Activated naive CD4-positive, alpha-beta T cell treated with anti-CD3 and anti-CD28 coated beads, Interleukin-2, amount 10 ng/mL, durations not matched to agents 7 days and 5 days (primary cell): Measurements from ENCODE around the gene NENF.

ENCODE experiments used
- CTCF ChIA-PET: fragments of 350-600 bp; sonication (Branson Sonifier 250); formaldehyde crosslinking; loops from one replicate; lab custom pipeline; 2021; ENCODE audit warnings: antibody characterized with exemption; lab: Charles Lee
- DNase-seq: peaks from one replicate; pipeline ENCODE4 v3.0.0-alpha.2; 2020
- H3K27ac Mint-ChIP-seq: one replicate; pipeline ENCODE4 v1.8.0; 2021; ENCODE audit warnings: mild to moderate bottlenecking, moderate library complexity, mixed read lengths
- H3K27me3 Mint-ChIP-seq: one replicate; pipeline ENCODE4 v1.8.0; 2021; ENCODE audit warnings: mild to moderate bottlenecking, mixed read lengths
- H3K36me3 Mint-ChIP-seq: one replicate; pipeline ENCODE4 v1.8.0; 2021; ENCODE audit warnings: mixed read lengths
- H3K4me1 Mint-ChIP-seq: one replicate; pipeline ENCODE4 v1.8.0; 2021; ENCODE audit warnings: mixed read lengths
- H3K4me3 Mint-ChIP-seq: one replicate; pipeline ENCODE4 v1.8.0; 2021; ENCODE audit warnings: mild to moderate bottlenecking, moderate library complexity, mixed read lengths
- H3K9me3 Mint-ChIP-seq: one replicate; pipeline ENCODE4 v1.8.0; 2021; ENCODE audit warnings: mixed read lengths

NENF gene

DNA sequence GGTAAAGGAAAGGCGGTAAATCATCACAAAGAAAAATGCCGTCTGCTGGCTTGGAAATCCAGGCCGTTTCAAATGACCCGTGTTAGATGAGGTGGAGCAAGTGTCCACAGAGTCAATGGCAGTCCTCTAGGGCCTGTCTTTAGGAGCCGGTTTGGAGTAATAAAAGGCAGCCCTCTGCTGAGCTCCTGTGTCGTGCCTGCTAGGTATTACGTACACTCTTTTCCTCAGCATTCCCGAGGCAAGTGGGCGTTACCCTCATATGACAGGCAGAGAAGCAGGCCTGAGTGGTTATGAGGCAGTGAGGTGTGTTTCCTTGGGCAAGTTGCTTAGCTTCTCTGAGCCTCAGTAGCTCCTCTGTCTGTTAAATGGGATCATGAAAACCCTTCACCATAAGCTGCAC, 7.7 kb downstream of the NENF start:
- Mint-ChIP-seq H3K36me3 (no peaks in the 10 kb centered on the region), H3K9me3 (no peaks in the 10 kb centered on the region), H3K4me1 (no peaks in the 10 kb centered on the region), H3K27ac (no peak overlapping the region), H3K4me3 (no peak overlapping the region), H3K27me3 (no peaks in the 10 kb centered on the region)
- no peak for DNase-seq
- CTCF ChIA-PET, result interaction anchor here (1.4 to 3.6 kb wide), 2 partner anchors 10 to 17 kb away, joined by 3 to 24 read pairs; no protein-coding TSS in a partner anchor

DNA sequence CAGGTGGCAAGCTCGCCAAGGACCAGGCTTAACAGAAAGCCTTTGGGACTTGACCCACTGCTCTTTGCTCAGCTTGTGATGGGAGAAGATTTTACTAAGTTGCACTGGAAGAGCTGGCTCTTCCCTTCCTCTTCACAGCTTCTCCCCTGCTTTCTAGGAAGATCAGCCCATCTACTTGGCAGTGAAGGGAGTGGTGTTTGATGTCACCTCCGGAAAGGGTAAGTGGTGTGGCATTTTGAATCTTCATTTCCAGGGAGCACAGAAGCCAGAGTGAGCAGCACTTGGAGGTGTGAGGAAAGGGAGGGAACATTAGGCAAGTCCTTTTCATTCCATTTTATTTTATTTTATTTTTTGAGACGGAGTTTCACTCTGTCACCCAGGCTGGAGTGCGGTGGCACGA, 9.7 kb downstream of the NENF start:
- no peaks in the 10 kb centered on the region for H3K4me1 Mint-ChIP-seq
- no peak for DNase-seq
- no peak overlapping the region for H3K4me3 Mint-ChIP-seq
- no peaks in the 10 kb centered on the region for H3K9me3 Mint-ChIP-seq
- H3K27ac Mint-ChIP-seq, result no peak overlapping the region
- CTCF ChIA-PET, result interaction anchor here (3.6 kb wide), 1 partner anchor 15 kb away, joined by 24 read pairs; no protein-coding TSS in a partner anchor
- no peaks in the 10 kb centered on the region for H3K27me3 Mint-ChIP-seq
- H3K36me3 Mint-ChIP-seq, result no peaks in the 10 kb centered on the region

GRCh38 chr1:212446333-212446732, 13.6 kb downstream of the NENF start:
- CTCF ChIA-PET, result interaction anchor here (1.3 to 1.7 kb wide), 2 partner anchors 9 to 11 kb away, joined by 3 to 5 read pairs; no protein-coding TSS in a partner anchor
- Mint-ChIP-seq H3K9me3 (no peaks in the 10 kb centered on the region), H3K27ac (no peak overlapping the region), H3K4me3 (no peak overlapping the region), H3K4me1 (no peaks in the 10 kb centered on the region), H3K27me3 (no peaks in the 10 kb centered on the region), H3K36me3 (no peaks in the 10 kb centered on the region)
- DNase-seq, result no peak

GRCh38 chr1:212447478-212447877, 14.8 kb downstream of the NENF start:
- DNase-seq, result no peak
- no peaks in the 10 kb centered on the region for H3K4me1 Mint-ChIP-seq
- no peak overlapping the region for H3K27ac Mint-ChIP-seq
- no peak overlapping the region for H3K4me3 Mint-ChIP-seq
- H3K36me3 Mint-ChIP-seq, result no peaks in the 10 kb centered on the region
- H3K9me3 Mint-ChIP-seq, result no peaks in the 10 kb centered on the region
- CTCF ChIA-PET, result interaction anchor here (1.7 kb wide), 1 partner anchor 8 kb away, joined by 5 read pairs; no protein-coding TSS in a partner anchor
- H3K27me3 Mint-ChIP-seq, result no peaks in the 10 kb centered on the region

DNA sequence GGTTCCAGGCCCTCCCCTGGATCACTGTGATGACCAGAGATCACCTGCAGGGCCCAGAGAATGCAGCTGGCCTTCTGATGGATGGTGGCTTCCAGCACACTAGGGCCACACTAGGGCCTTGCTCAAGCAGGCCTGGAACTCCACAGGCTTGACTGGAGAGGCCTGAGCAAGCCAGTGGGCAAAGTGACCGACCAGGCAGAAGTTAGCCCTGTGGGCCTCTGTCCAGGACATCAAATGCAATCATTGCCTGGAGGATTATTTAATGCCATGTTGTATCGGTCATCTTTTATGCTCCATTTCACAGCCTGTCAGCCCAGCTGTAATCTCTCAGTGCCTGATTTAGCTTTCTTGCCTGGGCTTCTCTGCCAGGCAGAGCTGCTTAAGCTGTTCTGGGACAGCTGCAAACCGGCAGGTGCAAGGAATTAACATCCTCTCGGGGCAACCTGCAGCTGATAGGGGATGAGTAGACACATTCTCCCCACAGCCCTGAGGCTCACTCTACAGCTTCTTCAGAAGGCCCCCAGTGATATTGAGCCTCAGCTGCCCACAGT, 17.7 kb downstream of the NENF start:
- CTCF ChIA-PET, result interaction anchor here (0.8 to 1.4 kb wide), 3 partner anchors 10 to 769 kb away, joined by 3 to 4 read pairs (median 3); no protein-coding TSS in a partner anchor
- DNase-seq, result no peak
- no peaks in the 10 kb centered on the region for H3K36me3 Mint-ChIP-seq
- H3K4me1 Mint-ChIP-seq, result no peaks in the 10 kb centered on the region
- H3K27me3 Mint-ChIP-seq, result no peaks in the 10 kb centered on the region
- H3K9me3 Mint-ChIP-seq, result no peaks in the 10 kb centered on the region
- no peak overlapping the region for H3K4me3 Mint-ChIP-seq
- no peak overlapping the region for H3K27ac Mint-ChIP-seq

GRCh38 chr1:212451416-212452322, 18.9 kb downstream of the NENF start:
- H3K36me3 Mint-ChIP-seq, result no peaks in the 10 kb centered on the region
- peaks cover 1% of the 10 kb centered on the region for H3K27me3 Mint-ChIP-seq
- CTCF ChIA-PET, result interaction anchor here (0.6 to 1.1 kb wide), 6 partner anchors 10 to 771 kb away, joined by 3 to 4 read pairs (median 3); no protein-coding TSS in a partner anchor
- H3K4me3 Mint-ChIP-seq, result no peak overlapping the region
- H3K4me1 Mint-ChIP-seq, result no peaks in the 10 kb centered on the region
- no peak for DNase-seq
- H3K27ac Mint-ChIP-seq, result no peak overlapping the region
- no peaks in the 10 kb centered on the region for H3K9me3 Mint-ChIP-seq

DNA sequence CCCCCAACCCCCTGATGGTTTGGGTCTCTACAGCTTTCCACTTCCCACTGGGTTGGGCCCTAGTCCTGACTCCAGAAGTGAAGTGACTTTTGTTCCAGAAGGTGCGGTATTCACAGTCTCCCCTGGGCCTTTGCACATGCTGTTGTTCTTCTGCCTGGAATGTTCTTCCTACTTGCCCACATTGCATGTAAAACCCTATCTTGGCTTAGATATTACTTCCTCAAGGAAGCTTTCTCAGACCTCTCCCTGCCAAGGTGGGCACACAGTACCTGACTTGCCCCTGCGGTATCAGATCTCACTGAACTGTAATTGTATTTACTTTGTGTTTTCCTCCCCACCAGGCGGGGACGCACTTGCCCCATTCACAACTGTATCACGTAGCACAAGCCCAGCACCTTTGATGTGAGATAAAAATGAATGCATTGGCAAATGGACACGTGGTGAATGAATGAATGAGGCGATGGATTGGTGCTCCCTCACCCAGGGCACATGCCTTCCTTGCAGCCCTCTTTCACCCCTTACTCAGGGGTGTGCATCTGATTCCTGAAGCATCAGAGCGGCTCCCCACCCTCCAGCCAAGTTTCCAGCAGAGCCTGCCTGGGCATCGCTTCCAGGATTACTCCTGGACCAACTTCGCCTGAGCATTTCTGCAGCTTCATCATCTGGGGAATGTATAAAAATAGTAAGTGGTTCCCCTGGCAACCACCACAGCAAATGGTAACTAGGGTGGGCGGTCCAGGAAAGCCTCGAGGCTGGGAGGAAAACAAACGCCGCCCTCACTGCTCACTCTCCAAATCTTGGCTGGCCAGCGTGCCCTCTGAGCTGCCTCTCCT, 19.8 kb downstream of the NENF start:
- Mint-ChIP-seq H3K36me3 (no peaks in the 10 kb centered on the region), H3K9me3 (no peaks in the 10 kb centered on the region), H3K4me1 (no peaks in the 10 kb centered on the region), H3K4me3 (no peak overlapping the region), H3K27me3 (peaks cover 6% of the 10 kb centered on the region), H3K27ac (no peak overlapping the region)
- DNase-seq, result no peak
- CTCF ChIA-PET, result interaction anchor here (0.9 to 6.4 kb wide), 6 partner anchors 25 to 773 kb away, joined by 3 to 108 read pairs (median 4); partner anchors contain the start of gene NEK2

- H3K4me3 Mint-ChIP-seq, result no peak overlapping the region
- DNase-seq, result no peak
- no peaks in the 10 kb centered on the region for H3K36me3 Mint-ChIP-seq
- peaks cover 6% of the 10 kb centered on the region for H3K27me3 Mint-ChIP-seq
- H3K27ac Mint-ChIP-seq, result no peak overlapping the region
- peaks cover 2% of the 10 kb centered on the region for H3K4me1 Mint-ChIP-seq
- CTCF ChIA-PET, result interaction anchor here (1.4 to 6.4 kb wide), 5 partner anchors 26 to 774 kb away, joined by 3 to 108 read pairs (median 35); partner anchors contain the start of gene NEK2
- no peaks in the 10 kb centered on the region for H3K9me3 Mint-ChIP-seq
Measured at GRCh38 chr1:212453156-212453857, 20.6 kb downstream of the NENF start.

- Mint-ChIP-seq H3K36me3 (no peaks in the 10 kb centered on the region), H3K4me1 (peaks cover 12% of the 10 kb centered on the region), H3K9me3 (no peaks in the 10 kb centered on the region), H3K27ac (no peak overlapping the region), H3K27me3 (peaks cover 6% of the 10 kb centered on the region), H3K4me3 (no peak overlapping the region)
- DNase-seq, result no peak
- CTCF ChIA-PET, result interaction anchor here (0.9 to 6.4 kb wide), 19 partner anchors 9 to 775 kb away, joined by 3 to 108 read pairs (median 8); partner anchors contain the start of genes DTL, INTS7 and NEK2
Measured at GRCh38 chr1:212454741-212455140, 22.0 kb downstream of the NENF start.

DNA sequence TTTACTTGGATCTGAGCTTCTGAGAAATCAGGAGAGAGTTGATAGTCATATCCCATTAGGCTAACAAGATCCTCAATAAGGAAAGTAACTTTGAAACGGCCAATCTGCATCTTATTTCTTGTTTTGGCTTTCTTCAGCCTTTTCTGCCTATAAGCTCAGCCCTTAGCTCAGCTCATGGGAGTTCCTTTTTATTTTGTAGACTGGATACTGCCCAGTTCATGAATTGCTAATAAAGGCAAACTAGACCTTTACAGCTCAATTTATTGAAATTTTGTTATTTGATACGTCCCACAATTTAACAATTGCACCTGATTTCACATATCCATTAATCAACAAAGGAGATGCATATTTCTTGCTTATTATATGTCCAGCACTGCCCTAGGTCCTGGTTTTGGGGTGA, 22.7 kb downstream of the NENF start:
- H3K36me3 Mint-ChIP-seq, result no peaks in the 10 kb centered on the region
- H3K27ac Mint-ChIP-seq, result no peak overlapping the region
- no peak overlapping the region for H3K4me3 Mint-ChIP-seq
- H3K4me1 Mint-ChIP-seq, result peaks cover 12% of the 10 kb centered on the region
- CTCF ChIA-PET, result interaction anchor here (0.7 to 6.4 kb wide), 75 partner anchors 8 to 776 kb away, joined by 3 to 108 read pairs (median 4); partner anchors contain the start of genes DTL, FLVCR1, INTS7 and NEK2
- H3K27me3 Mint-ChIP-seq, result peaks cover 6% of the 10 kb centered on the region
- no peak for DNase-seq
- no peaks in the 10 kb centered on the region for H3K9me3 Mint-ChIP-seq

DNA sequence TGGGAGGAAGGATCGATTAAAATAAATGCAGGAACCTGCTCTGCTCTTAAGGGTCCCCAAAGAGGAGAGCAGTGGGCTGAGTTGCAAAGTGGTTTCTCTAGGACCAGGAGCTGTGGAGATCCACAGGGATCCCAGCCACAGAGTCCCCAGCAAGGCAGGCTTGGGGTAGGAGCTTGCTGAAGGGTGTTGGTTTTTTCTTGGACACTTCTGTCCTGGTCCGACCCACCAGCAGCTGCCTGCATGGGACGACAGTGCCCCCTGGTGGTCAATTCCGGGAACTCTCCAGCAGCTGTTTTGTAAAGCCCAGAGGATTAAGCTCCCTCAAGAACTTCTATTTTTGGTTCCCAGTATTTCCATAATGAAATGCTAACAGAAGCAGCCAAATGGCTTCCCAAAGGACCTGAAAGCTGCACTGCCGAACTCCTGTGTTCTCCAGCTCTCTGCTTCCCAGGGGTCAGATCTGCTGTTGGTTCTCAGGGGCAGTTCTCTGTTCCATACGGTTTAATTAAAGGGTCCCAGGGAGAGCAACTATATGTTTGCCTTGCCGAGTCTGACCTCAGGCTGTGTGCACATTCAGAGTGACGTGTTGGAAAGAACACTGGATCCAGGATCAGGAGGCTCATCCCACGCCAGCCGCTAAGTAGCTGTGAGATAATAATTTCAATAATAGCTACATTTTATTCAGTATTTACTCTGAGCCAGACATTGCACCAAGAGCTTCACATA, 23.2 kb downstream of the NENF start:
- DNase-seq, result peak; percentile 89
- H3K27me3 Mint-ChIP-seq, result peaks cover 11% of the 10 kb centered on the region
- H3K27ac Mint-ChIP-seq, result no peak overlapping the region
- H3K4me1 Mint-ChIP-seq, result peaks cover 12% of the 10 kb centered on the region
- H3K36me3 Mint-ChIP-seq, result no peaks in the 10 kb centered on the region
- H3K4me3 Mint-ChIP-seq, result no peak overlapping the region
- CTCF ChIA-PET, result interaction anchor here (0.6 to 6.4 kb wide), 92 partner anchors 8 to 796 kb away, joined by 3 to 108 read pairs (median 4); partner anchors contain the start of genes DTL, FLVCR1, INTS7 and NEK2
- no peaks in the 10 kb centered on the region for H3K9me3 Mint-ChIP-seq

GRCh38 chr1:212457740-212458338, 25.1 kb downstream of the NENF start:
- H3K4me1 Mint-ChIP-seq, result peaks cover 12% of the 10 kb centered on the region
- H3K9me3 Mint-ChIP-seq, result no peaks in the 10 kb centered on the region
- no peak overlapping the region for H3K27ac Mint-ChIP-seq
- H3K36me3 Mint-ChIP-seq, result no peaks in the 10 kb centered on the region
- peaks cover 14% of the 10 kb centered on the region for H3K27me3 Mint-ChIP-seq
- CTCF ChIA-PET, result interaction anchor here (0.6 to 6.4 kb wide), 45 partner anchors 9 to 778 kb away, joined by 3 to 108 read pairs (median 4); partner anchors contain the start of genes DTL, INTS7, NEK2 and NENF
- DNase-seq, result peak; percentile 80
- no peak overlapping the region for H3K4me3 Mint-ChIP-seq
